ENCODE results near the gene SEMA6A. TPM values are rescaled to one million over a fixed set of nuclear protein-coding genes. Genes with fewer than 3 reads are reported as not detected.

The SEMA6A gene
- total RNA-seq: 0.78 and 3.4 TPM in 2 replicates

GRCh38 chr5:116574367-116575325 is at the start of gene SEMA6A:
SEMA6A (minus strand) TSS chr5:116574823; CDS start chr5:116504944, 69,879 bp downstream.

